Sigmoid colon (tissue), 4 donors: ENCODE data around the gene OTOA.

Experiments used
- EP300 ChIP-seq, 4 donors: sonication (generic); formaldehyde crosslinking; IDR thresholded peaks; one replicate each; pipeline ENCODE4 v1.6.1; 2017; ENCODE audit warnings: antibody characterized with exemption in 4 of 4
- POLR2A ChIP-seq, 2 donors: fragments of 450-650 bp; IDR thresholded peaks; one replicate each; pipeline ENCODE4 v1.6.1; 2016; ENCODE audit warnings: antibody characterized with exemption in 2 of 2, mild to moderate bottlenecking in 2 of 2, moderate library complexity in 2 of 2
- POLR2AphosphoS5 ChIP-seq, 4 donors: sonication (generic); formaldehyde crosslinking; IDR thresholded peaks; one replicate each; pipeline ENCODE4 v1.6.1; 2017; ENCODE audit warnings: antibody characterized with exemption in 4 of 4
- TF ChIP-seq, protein P1 (sequence below), 4 experiments: fragments of 450-650 bp in 3 of 4; fragments of 200-600 bp in 1 of 4; IDR thresholded peaks; one replicate each; pipeline ENCODE4 v1.5.1; 2016 to 2019; ENCODE audit warnings: antibody characterized with exemption in 4 of 4, mild to moderate bottlenecking in 3 of 4, moderate library complexity in 2 of 4

DNA sequence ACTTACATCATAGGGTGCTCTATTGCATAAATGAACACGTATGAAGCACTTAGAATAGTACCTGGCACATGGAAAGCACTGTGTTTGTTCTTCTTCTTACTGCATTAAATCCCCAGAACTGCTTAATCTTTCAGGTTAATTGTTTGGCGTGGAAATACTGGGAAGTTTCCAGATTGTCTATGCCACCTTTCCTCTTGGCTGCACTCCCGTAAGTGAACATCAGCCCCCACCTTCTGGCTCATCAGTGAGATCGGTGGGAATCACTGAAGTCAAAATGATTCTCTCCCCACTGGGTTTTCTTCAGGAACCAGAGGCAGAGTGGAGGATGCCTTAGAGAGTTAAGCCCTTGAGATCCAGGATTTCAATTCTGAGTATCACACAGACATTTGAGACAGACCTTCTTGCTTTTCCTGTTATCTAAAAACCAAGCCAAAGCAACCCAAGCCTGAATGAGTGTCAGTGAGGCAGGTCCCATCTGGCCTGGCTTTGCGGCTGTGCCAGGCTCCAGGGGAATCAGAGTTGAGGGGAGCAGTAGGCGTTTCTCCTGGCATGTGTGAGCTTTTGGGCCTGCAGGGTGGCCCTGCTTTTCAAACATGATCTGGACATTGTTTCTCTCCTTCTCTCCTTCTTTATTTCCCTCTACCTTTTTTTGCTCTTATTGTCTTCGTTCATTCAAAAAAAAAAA is 59.1 kb downstream of the OTOA start:
- TF ChIP-seq, protein P1, sequence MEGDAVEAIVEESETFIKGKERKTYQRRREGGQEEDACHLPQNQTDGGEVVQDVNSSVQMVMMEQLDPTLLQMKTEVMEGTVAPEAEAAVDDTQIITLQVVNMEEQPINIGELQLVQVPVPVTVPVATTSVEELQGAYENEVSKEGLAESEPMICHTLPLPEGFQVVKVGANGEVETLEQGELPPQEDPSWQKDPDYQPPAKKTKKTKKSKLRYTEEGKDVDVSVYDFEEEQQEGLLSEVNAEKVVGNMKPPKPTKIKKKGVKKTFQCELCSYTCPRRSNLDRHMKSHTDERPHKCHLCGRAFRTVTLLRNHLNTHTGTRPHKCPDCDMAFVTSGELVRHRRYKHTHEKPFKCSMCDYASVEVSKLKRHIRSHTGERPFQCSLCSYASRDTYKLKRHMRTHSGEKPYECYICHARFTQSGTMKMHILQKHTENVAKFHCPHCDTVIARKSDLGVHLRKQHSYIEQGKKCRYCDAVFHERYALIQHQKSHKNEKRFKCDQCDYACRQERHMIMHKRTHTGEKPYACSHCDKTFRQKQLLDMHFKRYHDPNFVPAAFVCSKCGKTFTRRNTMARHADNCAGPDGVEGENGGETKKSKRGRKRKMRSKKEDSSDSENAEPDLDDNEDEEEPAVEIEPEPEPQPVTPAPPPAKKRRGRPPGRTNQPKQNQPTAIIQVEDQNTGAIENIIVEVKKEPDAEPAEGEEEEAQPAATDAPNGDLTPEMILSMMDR (IDR thresholded peaks at IDR 0.05): no peak
- TF ChIP-seq POLR2A (IDR thresholded peaks at IDR 0.05): no peak
- TF ChIP-seq EP300 (IDR thresholded peaks at IDR 0.05): no peak
- no peak for TF ChIP-seq POLR2AphosphoS5 (IDR thresholded peaks at IDR 0.05)
